Measurements from ENCODE around the gene ANKS1A. TPM values are rescaled to one million over a fixed set of nuclear protein-coding genes. Genes with fewer than 3 reads are reported as not detected.

ANKS1A gene
- total and polyA plus RNA-seq, 2 of the 4 experiments (the other 2 are of a cell fraction) = 7.2 to 7.5 TPM

GRCh38 chr6:34872332-34872731 lies 16.7 kb upstream of the ANKS1A start:
- H4K20me1 ChIP-seq (ENCODE audit: insufficient read depth, low read length) = no peaks in the 10 kb centered on the region
- H2BK5ac ChIP-seq (ENCODE audit: low read depth, low read length, poor library complexity, severe bottlenecking) = no peak overlapping the region
- no peak overlapping the region for H3K56ac ChIP-seq (ENCODE audit: extremely low read depth, insufficient read depth, low read length)
- no peaks in the 10 kb centered on the region for H3K27me3 ChIP-seq (ENCODE audit: control insufficient read depth, insufficient read depth, low read length)
- no peak overlapping the region for H3K23ac ChIP-seq (ENCODE audit: low read depth, low read length)
- intact Hi-C loops (cut with micrococcal nuclease) = no loop called here
- 60% methylated on average over 1 of the region's 1 CpG; no CpG with 5 or more reads in 1 of the 2 experiments for WGBS, 2 experiments (ENCODE audit: extremely low coverage in 2 of 2, insufficient read length in 1 of 2)
- H2BK120ac ChIP-seq (ENCODE audit: low read depth, low read length) = no peak overlapping the region
- H3K14ac ChIP-seq (replicated peaks; ENCODE audit: low read depth, low read length) = no peak overlapping the region
- peaks cover 4% of the 10 kb centered on the region; the same call in 1 of the 2 replicates for H3K9me1 ChIP-seq (ENCODE audit: insufficient read depth, low read length)
- H2AFZ ChIP-seq (replicated peaks; ENCODE audit: low read length, poor library complexity) = no peak overlapping the region
- H4K91ac ChIP-seq (ENCODE audit: insufficient read depth, low read depth, low read length) = no peak overlapping the region
- no peak overlapping the region for H2BK15ac ChIP-seq (ENCODE audit: low read depth, low read length)
- H3K9me3 ChIP-seq (ENCODE audit: control insufficient read depth, insufficient read depth, low read length) = no peaks in the 10 kb centered on the region
- no TSS peak for BruUV-seq (replicated peaks)
- H3K36me3 ChIP-seq (ENCODE audit: control insufficient read depth, insufficient read depth, low read length) = peaks cover 21% of the 10 kb centered on the region
- no peak overlapping the region for H3K27ac ChIP-seq (ENCODE audit: insufficient read depth, low read length)
- no peaks in the 10 kb centered on the region for H3K4me1 ChIP-seq (ENCODE audit: control insufficient read depth, insufficient read depth, low read length)
- DNase-seq (no peak), ATAC-seq (ENCODE audit: low read depth) (no peak)
- H3K9ac ChIP-seq (ENCODE audit: low read depth, low read length) = no peak overlapping the region
- H2AK9ac ChIP-seq (replicated peaks; ENCODE audit: low read depth, low read length, poor library complexity) = no peak overlapping the region
- ChIA-PET POLR2A (ENCODE audit: unreplicated experiment) (no interaction called here), CTCF (no interaction called here)
- H3K4me2 ChIP-seq (ENCODE audit: low read depth, low read length) = no peak overlapping the region
- no peak overlapping the region for H4K8ac ChIP-seq (ENCODE audit: low read depth in 2 of 2, low read length in 2 of 2)
- no peak overlapping the region for H2AK5ac ChIP-seq (ENCODE audit: low read depth, low read length)
- H3K4ac ChIP-seq (ENCODE audit: low read depth, low read length) = no peak overlapping the region
- no peak overlapping the region for H3K4me3 ChIP-seq (ENCODE audit: insufficient read depth, low read depth, low read length)
- H3K79me1 ChIP-seq (ENCODE audit: low read depth in 1 of 2, low read length in 2 of 2) = no peaks in the 10 kb centered on the region
- no peak for TF ChIP-seq CTCF (conservative IDR thresholded peaks at IDR 0.05; ENCODE audit: low read depth, low read length)
- TF ChIP-seq USF2 (IDR thresholded peaks at IDR 0.05; ENCODE audit: low read depth, low read length) = no peak
- H2BK20ac ChIP-seq (ENCODE audit: low read depth, low read length) = no peak overlapping the region
- no peak overlapping the region for H4K5ac ChIP-seq (ENCODE audit: low read depth, low read length)
- H3K18ac ChIP-seq (ENCODE audit: low read depth, low read length) = no peak overlapping the region
- in situ Hi-C loops (cut with MboI; ENCODE audit: low sequenced_read_pairs) = no loop called here
- dilution Hi-C loops (cut with HindIII; ENCODE audit: low sequenced_read_pairs, unreplicated experiment) = no loop called here

All from IMR-90 (cell line).